Measurements from ENCODE around the gene CXorf49B. TPM values are rescaled to one million over a fixed set of nuclear protein-coding genes. Genes with fewer than 3 reads are reported as not detected.

CXorf49B gene
- polyA plus RNA-seq, 3 donors, result not detected

GRCh38 chrX:71815121-71815905 is 52.2 kb downstream of the CXorf49B start:
- DNase-seq, result no peak

GRCh38 chrX:71815906-71816156 is 52.7 kb downstream of the CXorf49B start:
- no peak for DNase-seq

Other genes with a start within 250 kb of the CXorf49B start
- 100 to 1,000 TPM; 191 to 318 (median 291) TPM for gene OGT, start 230.2 kb upstream of the CXorf49B start, polyA plus RNA-seq (ENCODE audit: insufficient read length in 3 of 3)
- 1 to 10 TPM; 2.1 to 4.0 (median 3.1) TPM for gene GCNA, start 184.9 kb upstream of the CXorf49B start, polyA plus RNA-seq (ENCODE audit: insufficient read length in 3 of 3)
- gene CXCR3, start 144.8 kb upstream of the CXorf49B start, polyA plus RNA-seq (ENCODE audit: insufficient read length in 3 of 3), result under 1 TPM in 2 of 3 donors, not detected in 1; 0.10 to 0.27 TPM
- gene CXorf49, start 45.1 kb upstream of the CXorf49B start, polyA plus RNA-seq (ENCODE audit: insufficient read length in 3 of 3), result not detected
- 10 to 100 TPM in 1 of 3 donors, 1 to 10 TPM in 2; 8.6 to 10.1 (median 9.5) TPM for gene NHSL2, start 147.5 kb downstream of the CXorf49B start, polyA plus RNA-seq (ENCODE audit: insufficient read length in 3 of 3)